ENCODE data around the gene CTSV.
"Not testable (repeated sequence)": the region's sequence is repeated elsewhere in the genome, so short reads cannot be mapped to it uniquely, and the experiment has no call there.

CTSV gene

GRCh38 chr9:97039514-97039860, 545 bp upstream of the CTSV start:
- no peak for DNase-seq

GRCh38 chr9:97023505-97023904, 15.4 kb downstream of the CTSV start:
- DNase-seq = not testable (repeated sequence)

- DNase-seq = peak; percentile 60
Measured at GRCh38 chr9:97013151-97014132, 25.5 kb downstream of the CTSV start.

- not testable (repeated sequence) for DNase-seq
Measured at GRCh38 chr9:97012617-97013016, 26.3 kb downstream of the CTSV start.

GRCh38 chr9:97002195-97002594, 36.7 kb downstream of the CTSV start:
- DNase-seq = not testable (repeated sequence)

- DNase-seq = not testable (repeated sequence)
Measured at GRCh38 chr9:97001338-97001737, 37.6 kb downstream of the CTSV start.

- DNase-seq = not testable (repeated sequence)
Measured at GRCh38 chr9:97000139-97000787, 38.7 kb downstream of the CTSV start.

- not testable (repeated sequence) for DNase-seq
Measured at GRCh38 chr9:96999733-97000132, 39.2 kb downstream of the CTSV start.

- DNase-seq = not testable (repeated sequence)
Measured at GRCh38 chr9:96997009-96997701, 41.8 kb downstream of the CTSV start.

- DNase-seq = not testable (repeated sequence)
Measured at GRCh38 chr9:96994531-96995016, 44.4 kb downstream of the CTSV start.

- DNase-seq = not testable (repeated sequence)
Measured at GRCh38 chr9:96992303-96992702, 46.6 kb downstream of the CTSV start.

- DNase-seq = not testable (repeated sequence)
Measured at GRCh38 chr9:96989747-96990318, 49.1 kb downstream of the CTSV start.

- not testable (repeated sequence) for DNase-seq
Measured at GRCh38 chr9:96984887-96985286, 54.1 kb downstream of the CTSV start.

- not testable (repeated sequence) for DNase-seq
Measured at GRCh38 chr9:96984139-96984538, 54.8 kb downstream of the CTSV start.

GRCh38 chr9:96983496-96984122, 55.3 kb downstream of the CTSV start:
- DNase-seq = not testable (repeated sequence)

Data from activated CD4-positive, alpha-beta T cell treated with anti-CD3 and anti-CD28 coated beads, Interleukin-2, amount 50 U/mL, for 4 hours (primary cell).